ENCODE data around the gene UNC5B.
A peak's percentile ranks its signal among the peaks of the same experiment; 100 is the strongest.
"Not testable (repeated sequence)": the region's sequence is repeated elsewhere in the genome, so short reads cannot be mapped to it uniquely, and the experiment has no call there.

UNC5B gene

DNA sequence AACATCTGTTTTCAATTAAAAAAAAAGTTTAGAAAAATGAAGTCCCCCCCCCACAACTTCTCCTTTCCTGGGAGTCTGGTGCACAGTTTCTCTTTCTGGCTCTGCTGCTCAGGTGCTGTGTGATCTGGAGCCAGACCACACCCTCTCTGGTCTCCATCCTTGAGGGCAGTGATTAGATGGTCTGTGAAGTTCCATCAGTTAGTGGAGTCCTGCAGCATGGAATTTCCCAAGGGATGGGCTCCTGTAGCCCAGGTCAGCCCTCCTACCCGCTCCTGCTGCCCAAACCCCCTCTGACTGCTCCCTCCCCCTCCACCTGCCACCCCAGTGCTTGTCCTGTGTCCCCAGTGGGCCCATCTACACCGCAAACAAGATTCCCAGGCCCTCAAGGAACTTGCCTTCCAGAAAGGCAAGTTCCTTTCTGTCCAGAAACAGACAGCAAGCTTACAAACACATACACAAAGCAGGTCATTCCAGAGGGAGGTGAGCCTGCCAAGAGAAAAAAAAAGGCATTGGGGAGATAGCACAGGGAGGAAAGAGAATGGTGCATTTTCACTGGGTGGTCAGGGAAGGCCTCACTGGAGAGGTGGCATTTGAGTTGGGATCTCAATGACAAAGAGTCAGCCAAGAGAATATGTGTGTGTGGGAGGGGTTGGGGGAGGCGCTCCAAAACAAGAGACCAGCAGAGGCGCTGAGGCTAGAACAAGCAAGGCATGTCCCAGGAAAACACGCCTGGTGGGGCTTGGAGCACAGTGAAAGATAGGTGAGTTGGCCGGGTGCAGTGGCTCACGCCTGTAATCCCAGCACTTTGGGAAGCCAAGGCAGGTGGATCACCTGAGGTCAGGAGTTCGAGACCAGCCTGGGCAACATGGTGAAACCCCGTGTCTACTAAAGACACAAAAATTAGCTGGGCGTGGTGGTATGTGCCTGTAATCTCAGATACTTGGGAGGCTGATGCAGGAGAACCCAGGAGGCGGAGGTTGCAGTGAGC, 57.2 kb downstream of the UNC5B start:
- peak; percentile 63 for DNase-seq

DNA sequence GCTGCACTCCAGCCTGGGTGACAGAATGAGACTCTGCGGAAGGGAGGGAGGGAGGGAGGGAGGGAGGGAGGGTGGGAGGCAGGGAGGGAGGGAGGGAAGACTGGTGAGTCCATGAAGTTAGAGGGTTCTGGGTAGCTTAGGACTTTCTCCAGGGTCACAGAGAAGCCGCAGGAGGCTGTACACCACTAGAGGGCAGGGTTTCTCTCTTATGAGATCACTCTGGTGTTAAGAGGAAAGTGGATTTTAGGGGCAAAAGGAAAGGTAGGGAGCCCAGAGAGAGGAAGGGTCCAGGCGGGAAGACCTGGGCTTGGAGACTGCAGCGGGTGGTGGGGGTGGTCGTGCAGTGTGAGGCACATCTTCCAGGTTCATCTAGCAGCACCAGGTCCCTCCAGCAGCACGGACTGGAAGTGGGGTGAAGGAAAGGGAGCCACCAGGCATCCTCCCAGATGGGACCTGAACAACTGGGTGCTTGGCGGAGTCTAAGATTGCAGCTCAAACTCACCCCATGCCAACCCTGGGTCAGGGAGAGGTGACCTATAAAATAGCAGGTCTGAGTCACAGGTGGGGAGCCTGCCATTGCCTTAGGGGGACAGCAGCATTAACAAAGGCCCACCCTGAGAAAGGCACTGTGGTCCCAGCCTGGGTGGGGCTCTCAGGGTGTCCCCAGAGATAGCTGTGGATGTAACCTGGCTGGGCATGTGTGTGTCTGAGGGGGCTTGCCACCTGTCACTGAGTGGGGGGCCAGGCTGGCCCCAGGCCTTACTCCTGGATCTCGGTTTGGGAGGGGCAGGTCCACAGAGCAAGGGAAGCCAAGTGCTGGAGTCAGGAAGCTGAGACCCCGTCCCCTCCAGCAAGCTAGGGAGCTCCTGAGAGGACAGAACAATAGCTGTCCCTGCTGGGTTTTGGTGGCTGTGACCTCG, 58.2 kb downstream of the UNC5B start:
- peak; percentile 73 for DNase-seq

DNA sequence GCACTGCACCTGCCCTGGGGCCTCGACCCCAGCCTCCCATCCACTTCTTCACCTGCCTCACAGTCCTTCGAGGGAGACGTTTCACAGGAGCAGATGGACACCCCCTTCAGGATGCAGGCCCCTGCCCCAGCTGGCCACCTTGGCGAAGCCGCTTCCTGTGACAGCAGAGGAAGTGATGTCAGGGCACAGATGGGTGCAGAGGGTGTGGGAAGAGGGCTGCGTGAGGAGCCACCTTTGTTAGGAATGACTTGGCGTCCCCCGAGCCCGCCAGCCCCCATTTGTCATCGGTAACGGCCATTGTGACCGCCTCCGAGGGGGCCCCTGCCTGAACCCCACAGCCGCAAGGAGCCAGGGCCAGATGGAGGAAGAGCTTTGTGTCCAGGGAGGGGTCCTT, 59.3 kb downstream of the UNC5B start:
- DNase-seq: no peak

DNA sequence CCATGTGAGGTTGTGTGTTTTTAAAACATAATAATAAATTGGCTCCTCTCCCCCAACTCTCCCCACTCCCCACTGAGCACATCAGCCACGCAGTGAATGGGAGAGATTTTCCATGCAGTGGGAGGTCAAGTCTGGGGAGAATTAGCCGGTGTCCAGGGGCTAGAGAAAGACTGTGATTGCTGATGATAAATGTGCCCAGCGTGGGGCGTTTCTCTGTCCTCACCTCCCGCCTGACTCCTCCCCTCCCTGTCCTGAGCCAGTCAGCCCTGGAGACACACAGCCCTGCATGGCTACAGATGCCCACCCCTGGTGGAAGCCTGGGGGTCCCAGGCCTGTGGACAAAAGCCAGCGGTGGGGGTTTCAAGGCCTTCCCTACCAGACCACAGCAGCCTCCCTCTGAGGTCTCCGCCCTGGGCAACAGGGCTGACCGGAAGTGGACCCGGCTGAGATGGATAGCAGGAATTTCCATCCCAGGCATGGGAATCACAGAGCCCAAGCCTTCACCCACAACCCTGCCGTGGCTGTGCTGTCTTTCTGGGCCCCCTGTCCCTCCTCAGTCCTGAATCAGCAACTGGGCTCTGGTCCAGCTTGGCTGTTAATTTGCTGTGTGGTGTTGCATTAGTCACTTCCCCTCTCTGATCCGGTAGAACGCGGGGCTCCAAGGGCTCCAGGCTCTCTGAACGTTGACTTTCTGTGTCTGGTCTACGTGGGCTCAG, 59.8 kb downstream of the UNC5B start:
- DNase-seq: peak; percentile 73

DNA sequence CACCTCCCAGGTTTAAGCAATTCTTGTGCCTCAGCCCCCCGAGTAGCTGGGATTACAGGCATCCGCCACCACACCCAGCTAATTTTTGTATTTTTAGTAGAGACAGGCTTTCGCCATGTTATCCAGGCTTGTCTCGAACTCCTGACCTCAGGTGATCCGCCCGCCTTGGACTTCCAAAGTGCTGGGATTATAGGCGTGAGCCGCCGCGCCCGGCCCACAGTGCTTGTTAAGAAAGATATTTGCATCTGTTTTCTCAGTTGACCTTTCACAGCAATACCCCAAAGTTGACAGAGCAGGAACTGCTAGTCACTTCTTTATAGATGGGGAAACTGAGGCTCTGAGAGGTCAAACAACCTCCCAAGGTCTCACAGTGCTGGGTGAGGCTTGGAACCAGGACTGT, 60.6 kb downstream of the UNC5B start:
- DNase-seq: not testable (repeated sequence)

DNA sequence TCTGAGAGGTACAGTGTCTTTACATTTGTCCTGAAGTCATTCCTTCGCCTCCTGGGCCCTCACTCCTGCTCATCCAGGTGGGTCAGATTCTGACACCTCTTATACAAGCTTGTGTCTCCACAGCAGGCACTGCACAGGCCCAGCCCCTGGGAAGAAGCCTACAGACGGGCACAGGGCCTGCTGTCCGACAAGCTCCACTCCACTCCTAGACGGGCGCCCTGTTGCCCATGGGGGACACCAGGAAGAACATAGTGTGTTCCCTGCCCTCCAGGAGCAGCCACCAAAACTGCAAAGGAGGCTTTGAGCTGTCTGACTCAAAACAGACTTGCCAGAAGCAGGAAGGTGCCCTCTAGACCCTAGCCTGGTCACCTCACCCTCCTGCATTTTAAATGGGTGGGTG, 61.1 kb downstream of the UNC5B start:
- DNase-seq: no peak

DNA sequence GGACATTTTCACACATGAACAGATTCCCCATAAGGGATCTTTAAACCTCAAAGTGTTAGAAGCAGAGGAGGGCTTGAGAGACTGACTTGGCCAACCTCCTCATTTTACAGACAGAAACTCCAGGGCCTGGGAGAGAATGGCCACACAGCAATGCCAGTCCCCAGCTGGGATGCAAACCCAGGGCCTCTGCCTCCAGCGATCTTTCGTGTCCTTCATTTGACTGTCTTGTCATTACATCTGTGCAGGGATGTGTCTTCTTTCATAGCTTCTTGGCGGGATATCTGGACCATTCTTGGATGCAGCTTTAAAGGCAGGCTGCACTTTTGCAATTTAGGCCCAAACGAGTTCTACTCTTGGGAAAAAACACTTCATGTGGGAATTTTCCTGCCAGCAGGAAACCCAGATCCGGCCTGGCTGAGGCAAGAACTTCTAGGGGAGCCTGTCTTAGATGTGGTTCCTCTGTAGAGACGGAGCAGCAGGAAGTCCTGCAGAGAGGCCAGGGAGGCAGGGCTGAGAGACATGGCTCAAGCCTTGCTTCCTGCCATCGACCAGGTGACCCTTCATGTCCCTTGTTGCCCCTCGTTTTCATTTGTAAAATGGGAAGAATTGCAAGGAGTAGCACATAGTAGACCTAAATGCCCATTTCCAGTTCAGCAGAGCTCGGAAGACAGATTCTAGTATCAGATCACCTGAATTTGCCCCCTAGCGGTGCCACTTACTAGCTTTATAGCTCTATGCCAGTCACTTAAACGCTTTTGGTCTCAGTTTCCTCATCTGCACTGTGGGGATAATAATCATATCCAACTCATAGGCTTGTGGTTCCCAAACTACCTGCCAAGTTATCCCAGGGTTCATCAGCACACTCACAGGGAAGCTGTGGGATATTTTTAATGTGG, 62.8 kb downstream of the UNC5B start:
- DNase-seq: no peak

DNA sequence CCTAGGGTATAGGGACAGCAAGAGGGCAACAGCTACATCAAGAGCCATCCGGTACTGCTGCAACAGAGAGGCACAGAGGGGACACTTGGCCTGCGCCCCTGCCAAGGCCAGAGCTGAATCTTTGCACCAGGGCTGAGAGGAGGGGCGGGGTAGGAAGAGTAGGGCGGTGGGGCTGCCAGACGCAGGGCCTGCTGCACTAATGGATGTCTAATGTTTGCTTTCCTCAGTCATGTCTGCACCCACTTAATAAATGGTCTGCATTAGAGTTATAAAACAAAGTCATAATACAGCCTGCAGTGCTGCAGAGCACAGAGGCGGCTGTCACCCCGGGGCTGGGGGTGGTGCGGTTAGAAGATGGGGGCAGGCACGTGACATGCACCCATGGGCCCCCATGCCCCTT, 64.5 kb downstream of the UNC5B start:
- no peak for DNase-seq

DNA sequence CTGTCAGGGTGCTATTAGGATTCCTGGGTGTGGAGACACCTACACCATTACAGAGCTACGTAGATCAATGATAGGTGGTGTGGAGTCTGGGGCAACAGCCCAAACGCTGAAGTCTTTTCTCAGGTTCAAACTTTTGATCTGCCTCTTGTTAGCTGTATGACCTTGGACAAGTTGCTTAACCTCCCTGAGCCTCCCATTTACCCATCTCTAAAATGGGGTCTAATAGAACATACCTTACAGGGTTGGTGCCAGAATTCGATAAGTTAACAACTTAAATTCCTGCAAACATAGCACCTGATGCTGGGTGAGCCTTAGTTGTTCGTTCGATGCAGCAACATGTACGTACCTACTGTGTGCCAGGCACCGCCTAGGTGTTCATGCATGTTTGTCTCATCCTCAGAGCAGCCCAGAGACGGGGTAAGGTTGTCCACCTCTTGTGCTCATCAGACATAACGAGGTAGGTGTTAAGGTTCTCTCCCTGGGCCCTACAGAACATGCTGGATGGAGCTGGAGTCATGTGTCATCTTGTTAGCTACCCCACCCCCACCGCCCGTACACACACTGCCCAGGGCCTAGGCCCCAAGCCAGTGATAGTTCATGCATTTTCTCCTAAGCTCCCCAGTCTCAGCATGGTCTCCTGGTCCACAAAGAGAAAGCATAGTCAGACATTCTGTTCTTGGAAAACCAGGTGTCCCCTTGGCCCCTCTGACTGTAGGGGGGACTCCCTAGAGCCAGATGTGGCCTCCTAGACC, 65.7 kb downstream of the UNC5B start:
- no peak for DNase-seq

DNA sequence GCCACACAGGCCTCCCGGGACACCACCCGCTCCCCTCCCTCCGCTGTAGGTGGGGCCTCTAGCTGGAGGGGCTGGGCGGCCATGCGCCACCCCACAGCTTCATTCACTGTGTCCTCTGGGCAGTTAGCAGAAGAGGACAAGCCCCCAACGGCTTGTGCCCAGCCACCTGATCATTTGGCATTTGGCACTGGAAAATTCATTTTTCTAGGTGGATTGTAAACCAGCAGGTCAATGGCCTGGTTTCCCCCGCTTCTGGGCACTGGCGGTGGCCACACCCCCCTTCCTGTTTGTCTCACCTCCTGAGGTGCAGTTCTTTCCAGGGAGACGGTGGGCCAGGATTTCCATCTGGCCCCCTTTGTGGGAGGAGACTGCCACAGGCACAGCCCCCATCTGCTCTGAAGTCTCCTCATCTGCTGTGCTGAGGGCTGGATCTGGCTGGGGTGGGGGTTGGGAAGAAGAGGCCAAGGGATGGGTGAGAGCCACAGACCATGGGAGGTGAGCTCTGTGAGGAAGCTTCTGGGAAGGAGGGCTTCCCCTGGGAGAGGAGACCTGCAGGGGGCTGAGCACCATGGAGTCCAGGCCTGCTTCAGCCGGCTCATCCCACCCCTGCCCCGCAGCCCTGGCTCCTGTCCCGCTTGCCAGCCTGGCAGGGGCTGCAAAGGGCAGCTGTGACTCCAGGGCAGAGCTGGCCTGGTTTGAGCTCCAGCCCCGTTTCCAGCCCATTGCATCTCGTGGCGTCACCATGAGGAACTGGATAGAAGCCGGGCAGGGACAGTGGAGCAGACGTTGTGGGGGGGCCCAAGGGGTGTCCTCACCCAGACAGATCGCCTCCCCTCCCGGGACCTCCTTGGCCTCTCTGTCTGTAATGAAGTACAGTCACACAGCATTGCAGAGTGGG, 66.6 kb downstream of the UNC5B start:
- DNase-seq: no peak

DNA sequence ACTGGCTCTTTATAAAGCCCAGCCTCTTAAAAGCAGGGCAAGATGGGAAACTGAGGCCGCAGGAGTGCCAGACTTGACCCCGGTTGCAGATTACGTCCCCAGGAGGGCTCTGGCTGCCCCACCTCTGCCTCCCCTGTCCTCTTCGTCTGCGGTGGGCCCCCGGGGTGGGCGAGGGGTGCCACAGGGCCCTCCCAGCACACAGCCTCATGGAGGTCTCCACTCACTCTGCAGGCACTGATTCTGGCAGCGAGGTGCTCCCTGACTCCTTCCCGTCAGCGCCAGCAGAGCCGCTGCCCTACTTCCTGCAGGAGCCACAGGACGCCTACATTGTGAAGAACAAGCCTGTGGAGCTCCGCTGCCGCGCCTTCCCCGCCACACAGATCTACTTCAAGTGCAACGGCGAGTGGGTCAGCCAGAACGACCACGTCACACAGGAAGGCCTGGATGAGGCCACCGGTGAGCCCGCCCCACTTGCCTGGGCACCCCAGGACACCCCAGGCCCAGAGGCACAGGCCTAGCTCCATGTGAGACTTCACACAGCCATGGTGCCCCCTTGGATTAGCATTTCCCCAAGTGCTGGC, 67.3 kb downstream of the UNC5B start:
- no peak for DNase-seq

DNA sequence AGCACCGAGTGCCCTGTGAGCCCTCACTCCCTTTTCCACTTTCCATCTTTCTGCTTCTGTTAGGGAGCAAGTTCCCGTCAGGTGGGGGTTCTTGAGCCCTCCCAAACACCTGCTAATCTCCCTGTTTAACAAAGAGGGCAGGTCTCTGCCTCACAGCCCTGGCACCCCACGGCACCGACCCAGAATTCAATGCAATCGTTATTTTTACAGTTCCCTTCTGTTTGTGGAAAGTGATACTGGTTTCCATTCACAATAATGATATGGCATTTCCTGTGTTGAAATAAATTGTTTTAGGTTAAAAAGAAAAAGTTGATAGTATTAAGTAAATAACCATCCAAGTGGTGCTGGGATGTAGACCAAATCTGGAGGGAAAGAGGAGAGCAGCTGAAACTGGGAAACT, 67.8 kb downstream of the UNC5B start:
- DNase-seq: no peak

DNA sequence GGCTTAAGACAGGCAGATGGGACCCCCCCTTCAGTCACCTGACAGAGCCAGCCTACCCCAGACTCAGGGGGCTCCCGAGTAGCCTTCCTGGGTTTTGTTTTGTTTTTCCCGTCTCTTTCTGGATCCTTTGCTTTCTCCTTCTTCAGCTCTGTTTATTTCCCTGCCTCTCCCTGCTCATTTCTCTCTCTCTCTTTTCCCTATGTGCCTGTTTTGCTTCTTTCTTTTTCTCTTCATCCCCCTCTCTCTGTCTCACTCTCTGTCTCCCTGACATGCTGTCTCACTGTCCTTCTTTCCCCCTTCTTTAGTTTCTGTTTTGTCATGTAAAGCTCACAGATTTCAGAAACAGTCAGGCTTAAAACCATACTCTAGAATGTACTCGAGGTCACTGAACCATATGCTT, 68.5 kb downstream of the UNC5B start:
- DNase-seq: no peak

DNA sequence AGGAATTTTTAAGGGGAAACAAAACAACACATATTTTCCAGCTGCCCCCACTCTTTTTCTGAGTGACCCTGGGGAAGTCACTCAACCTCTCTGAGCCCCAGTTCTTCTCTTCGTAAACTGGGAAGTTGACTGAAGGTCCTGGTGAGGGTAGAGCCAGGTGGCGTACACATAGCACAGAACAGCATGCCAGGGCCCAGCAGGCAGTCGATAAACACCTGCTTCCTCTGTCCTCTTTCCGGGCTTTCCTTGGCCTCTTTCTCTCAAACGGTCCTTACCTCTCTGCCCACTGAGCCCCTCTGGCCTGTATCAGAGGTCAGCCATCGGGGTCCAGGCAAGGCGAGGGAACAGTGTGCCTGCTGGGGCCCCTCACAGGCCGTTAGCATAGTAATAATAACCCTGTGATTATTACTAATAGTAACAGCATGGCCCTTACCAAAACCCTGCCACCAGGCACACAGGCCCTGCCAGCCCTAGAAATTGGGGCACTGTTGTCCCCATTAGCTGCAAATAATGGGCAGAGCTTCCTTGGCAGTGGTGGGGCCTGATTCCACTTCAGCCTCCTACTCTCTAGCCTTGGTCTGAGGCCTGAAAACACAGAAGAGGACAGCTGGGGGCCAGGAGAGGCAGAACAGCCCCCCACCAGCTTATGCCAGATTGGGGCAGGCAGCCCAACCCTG, 69.4 kb downstream of the UNC5B start:
- DNase-seq: no peak

DNA sequence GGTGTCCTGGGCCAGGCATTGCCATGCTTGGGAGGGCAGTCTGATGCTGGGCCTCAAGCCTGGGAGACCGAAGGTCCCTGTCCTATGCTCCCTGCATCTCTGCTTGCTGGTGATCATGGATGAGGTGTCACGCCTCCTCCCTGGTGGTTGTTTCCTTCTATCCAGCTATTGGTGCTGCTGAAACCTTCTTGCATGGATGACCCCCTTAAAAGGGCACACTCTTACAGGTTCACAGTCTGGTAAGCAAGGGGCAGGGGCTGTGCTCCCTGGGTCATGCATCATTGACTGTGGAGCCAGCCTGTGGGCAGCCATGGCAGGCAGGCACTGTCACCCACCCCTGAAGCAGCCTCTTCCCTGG, 69.9 kb downstream of the UNC5B start:
- no peak for DNase-seq

DNA sequence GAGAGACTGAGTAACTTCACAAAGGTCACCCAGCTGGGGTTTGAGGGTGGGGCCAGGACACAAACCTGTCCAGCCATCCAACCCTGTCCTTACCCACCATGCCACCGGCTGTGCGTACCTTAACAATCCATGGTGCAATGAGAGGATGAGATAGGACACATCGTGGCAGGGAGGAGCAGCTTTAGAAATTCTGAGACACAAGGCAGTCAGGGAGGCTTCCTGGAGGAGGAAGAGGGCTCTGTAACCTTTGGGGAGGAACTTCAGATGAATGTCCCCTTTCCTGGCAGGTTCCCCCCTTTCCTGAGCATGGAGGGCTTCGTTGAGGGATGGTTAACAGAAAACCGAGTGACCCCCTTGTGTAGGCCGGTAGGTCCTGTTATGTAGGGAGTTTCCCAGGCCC, 71.0 kb downstream of the UNC5B start:
- no peak for DNase-seq

DNA sequence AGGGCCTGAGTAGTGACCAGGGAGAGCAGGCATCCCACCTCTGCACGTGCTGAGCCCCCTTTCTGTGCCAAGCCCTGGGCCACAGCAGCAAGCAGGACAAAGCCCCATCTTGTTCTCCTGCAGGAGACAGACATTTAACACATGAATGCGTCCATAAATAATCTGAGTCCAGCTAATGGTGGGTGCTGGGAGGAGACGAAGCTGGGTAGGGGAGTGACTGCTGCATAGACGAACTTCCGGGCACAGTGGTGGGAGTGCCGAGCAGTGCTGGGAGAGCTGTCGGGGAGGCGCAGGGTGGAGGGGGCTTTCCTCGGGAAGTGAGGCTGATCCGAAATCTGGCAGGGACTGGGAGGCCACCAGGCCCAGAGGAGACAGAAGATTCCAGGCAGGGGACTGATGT, 71.5 kb downstream of the UNC5B start:
- DNase-seq: no peak

DNA sequence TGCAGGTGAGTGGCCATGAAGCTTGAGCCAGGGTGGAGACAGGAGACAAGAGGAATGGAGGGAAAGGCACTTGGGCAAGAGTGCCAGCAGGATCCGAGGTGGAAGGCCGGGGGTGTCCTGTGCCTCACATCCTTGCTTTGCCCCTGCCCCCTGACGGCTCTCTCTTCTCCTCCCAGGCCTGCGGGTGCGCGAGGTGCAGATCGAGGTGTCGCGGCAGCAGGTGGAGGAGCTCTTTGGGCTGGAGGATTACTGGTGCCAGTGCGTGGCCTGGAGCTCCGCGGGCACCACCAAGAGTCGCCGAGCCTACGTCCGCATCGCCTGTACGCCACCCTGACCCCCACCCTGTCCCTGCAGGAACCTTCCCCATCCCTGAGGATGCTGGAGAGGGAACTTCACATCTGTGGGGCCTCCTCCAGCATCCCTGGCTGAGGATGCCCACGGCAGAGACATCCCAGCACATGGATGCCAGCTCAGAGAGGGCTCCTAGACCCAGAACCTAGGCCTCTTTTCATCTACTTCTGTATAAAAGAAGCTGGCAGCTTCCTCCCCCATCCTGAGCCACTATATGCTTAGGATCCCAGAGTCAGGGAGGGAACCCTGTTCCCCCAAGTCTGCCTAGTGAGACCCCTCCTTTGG, 72.3 kb downstream of the UNC5B start:
- no peak for DNase-seq

DNA sequence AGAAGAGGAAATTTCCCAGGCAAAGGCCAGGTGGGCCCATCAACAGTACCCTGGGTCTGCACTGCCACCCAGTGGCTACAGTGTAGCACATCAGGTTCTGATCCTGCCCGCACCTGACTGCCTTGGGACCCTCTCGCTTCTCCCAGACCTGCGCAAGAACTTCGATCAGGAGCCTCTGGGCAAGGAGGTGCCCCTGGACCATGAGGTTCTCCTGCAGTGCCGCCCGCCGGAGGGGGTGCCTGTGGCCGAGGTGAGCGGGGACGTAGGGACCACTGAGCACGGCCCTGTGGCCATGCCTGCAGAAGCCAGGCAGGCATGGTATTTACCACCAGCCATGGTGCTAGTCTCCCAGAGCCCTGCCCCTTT, 72.8 kb downstream of the UNC5B start:
- DNase-seq: no peak
